Right cardiac atrium (tissue), 5 donors: ENCODE results near the gene SMOC1. TPM values are rescaled to one million over a fixed set of nuclear protein-coding genes. Genes with fewer than 3 reads are reported as not detected.
A peak's percentile ranks its signal among the peaks of the same experiment; 100 is the strongest.
"Not testable (repeated sequence)": the region's sequence is repeated elsewhere in the genome, so short reads cannot be mapped to it uniquely, and the experiment has no call there.

Experiments
- ATAC-seq, 2 donors: fragments of 200-7000 bp; cut with Tn5 transposase; one replicate each; pipeline versions ENCODE4 v1.8.0 to v1.9.1; 2020; ENCODE audit warnings: moderate library complexity in 2 of 2, mild to moderate bottlenecking in 1 of 2
- DNase-seq, 3 donors: peaks; one replicate each; pipeline ENCODE4 v3.0.0-alpha.2; 2020
- H3K27ac ChIP-seq: one replicate; pipeline ENCODE4 v1.5.1; 2013; ENCODE audit warnings: mild to moderate bottlenecking, low read length, control low read depth, moderate library complexity
- H3K27me3 ChIP-seq: one replicate; pipeline ENCODE4 v1.6.1; 2013; ENCODE audit not compliant: control insufficient read depth, insufficient read depth
- H3K4me1 ChIP-seq: one replicate; pipeline ENCODE4 v1.6.1; 2013; ENCODE audit warnings: low read length; ENCODE audit not compliant: control insufficient read depth, insufficient read depth
- H3K4me3 ChIP-seq: one replicate; pipeline ENCODE4 v1.5.1; 2013; ENCODE audit warnings: low read length, control low read depth
- H3K9me3 ChIP-seq: one replicate; pipeline ENCODE4 v1.6.1; 2013; ENCODE audit warnings: low read length; ENCODE audit not compliant: control insufficient read depth
- WGBS: extraction: QIAGEN DNeasy Blood & Tissue Kit; methylation state at CpG from one replicate; pipeline ENCODE4 v1.1.7; 2013; 5-methylcytosine and 5-hydroxymethylcytosine counted together
- intact Hi-C, 4 donors: fragments of 100-400 bp; cut with DNase I; formaldehyde crosslinking; loops; one replicate each; pipeline versions ENCODE4 v1.11.0 to v1.14.0; 2022 to 2023
- polyA plus RNA-seq: library from polyadenylated mRNA; stranded (reverse); fragments of 200-250 nt; gene quantifications from one replicate; pipeline ENCODE4 v1.2.3, GENCODE V29; 2013
- total RNA-seq, 4 donors: library from RNA; stranded (reverse); fragmentation: NEBNext Ultra II Directional; extraction: Animal tissue kit (Norgen Biotek cat#: 25700); gene quantifications; one replicate each; pipeline ENCODE4 v1.2.1, GENCODE V29; 2021
- donor health status: healthy with polysubstance abuse.
- donor health status: DM: no; HTN: yes; CAD: no.
- donor health status: DM: no; HTN: no; CAD: no.
- donor health status: DM: no; HTN: yes; CAD: no; lungs with severe emphysema.
- donor health status: DM: yes; HTN: yes; CAD: no.

The SMOC1 gene
- total and polyA plus RNA-seq, 5 donors, result 13.4 to 37.0 (median 23.2) TPM

GRCh38 chr14:69903046-69903445 is 23.8 kb downstream of the SMOC1 start:
- ATAC-seq, H3K4me3 ChIP-seq, H3K27ac ChIP-seq, intact Hi-C loops, H3K9me3 ChIP-seq, H3K27me3 ChIP-seq, H3K4me1 ChIP-seq: not testable (repeated sequence)
- WGBS, result 96% methylated on average over 29 of the region's 29 CpGs
- peak in 1 of 3 donors; percentile 33 for DNase-seq

DNA sequence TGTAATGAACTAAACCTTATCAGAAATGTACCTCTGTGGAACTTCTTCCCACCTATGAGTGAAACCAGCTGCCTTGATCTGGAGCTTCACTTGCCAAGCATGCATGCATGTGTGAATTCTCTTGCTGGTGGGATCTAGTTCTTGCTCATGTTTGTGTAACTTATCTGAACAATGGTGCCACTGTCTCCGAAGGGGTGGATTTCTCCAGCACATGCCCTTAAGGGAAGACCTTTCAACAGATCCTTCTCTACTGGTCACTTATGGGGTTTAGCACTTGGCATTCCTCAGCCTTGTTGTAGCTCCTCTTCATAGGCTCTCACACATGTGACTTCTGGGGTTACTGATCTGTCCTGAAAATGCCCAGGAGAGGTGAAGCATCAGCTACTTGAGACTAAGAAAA is 25.0 kb downstream of the SMOC1 start:
- ATAC-seq (no peak), DNase-seq (no peak)
- H3K27me3 ChIP-seq, result no peaks in the 10 kb centered on the region
- intact Hi-C loops, result no loop called here
- H3K4me1 ChIP-seq, result no peaks in the 10 kb centered on the region
- WGBS, result 76% methylated on average over 1 of the region's 1 CpG
- no peak overlapping the region for H3K4me3 ChIP-seq
- H3K9me3 ChIP-seq, result no peaks in the 10 kb centered on the region
- no peak overlapping the region for H3K27ac ChIP-seq

DNA sequence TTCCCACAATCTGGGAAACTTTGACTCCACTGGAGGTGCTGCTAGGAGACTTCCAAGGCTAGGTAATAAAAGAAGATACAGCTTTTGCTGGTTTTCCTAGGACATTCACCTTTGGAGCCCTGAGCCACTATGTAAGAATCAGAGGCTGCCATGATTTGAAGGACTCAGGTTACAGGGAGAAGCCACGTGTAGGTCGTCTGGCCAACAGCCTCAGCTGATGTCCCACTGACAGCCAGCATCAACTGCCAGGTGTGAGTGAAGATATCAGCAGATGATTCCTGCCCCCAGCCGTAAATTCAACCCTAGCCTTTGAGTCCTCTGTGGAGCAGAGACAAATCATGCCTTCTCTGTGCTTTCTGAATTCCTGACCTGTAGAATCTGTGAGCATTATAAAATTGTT is 27.0 kb downstream of the SMOC1 start:
- ATAC-seq, result no peak
- H3K9me3 ChIP-seq, result no peaks in the 10 kb centered on the region
- no peaks in the 10 kb centered on the region for H3K27me3 ChIP-seq
- H3K4me3 ChIP-seq, result no peak overlapping the region
- H3K27ac ChIP-seq, result no peak overlapping the region
- H3K4me1 ChIP-seq, result no peaks in the 10 kb centered on the region
- no peak for DNase-seq
- WGBS, result 24% methylated on average over 3 of the region's 3 CpGs
- intact Hi-C loops, result no loop called here

DNA sequence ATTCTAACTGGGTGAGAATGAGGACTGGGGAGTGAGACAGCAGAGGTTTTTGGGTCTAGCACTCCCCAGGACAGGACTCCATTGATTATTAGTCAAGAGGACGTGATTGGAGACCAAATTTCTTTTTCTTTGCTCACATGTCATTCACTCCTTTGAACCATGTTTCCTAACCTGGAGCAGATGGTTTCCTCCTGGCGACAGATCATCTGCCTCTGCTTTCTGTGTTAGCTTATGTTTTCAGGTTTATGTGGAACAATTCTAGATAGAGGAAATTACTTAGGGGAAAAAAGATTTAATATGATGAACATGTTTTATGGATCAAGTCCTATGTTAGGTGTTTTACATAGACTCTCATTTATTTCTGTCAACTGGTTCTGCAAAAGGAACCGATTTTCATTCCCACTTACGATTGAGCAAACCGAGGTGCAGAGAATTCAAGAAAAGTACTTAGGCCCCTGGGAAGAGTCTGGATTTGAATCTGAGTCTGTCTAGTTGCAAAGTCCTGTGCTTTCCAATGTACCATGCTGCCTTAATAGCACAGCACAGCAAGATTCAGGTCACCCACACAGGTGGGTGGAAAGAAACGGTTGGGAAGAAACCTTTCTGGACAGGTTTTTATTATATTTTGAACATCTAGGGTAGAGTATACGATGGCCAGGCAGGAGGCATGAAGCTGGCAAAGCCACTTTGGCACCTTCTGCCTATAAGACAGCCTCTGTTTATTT is 30.8 kb downstream of the SMOC1 start:
- Histone ChIP-seq H3K27ac (no peak overlapping the region), H3K9me3 (no peaks in the 10 kb centered on the region), H3K4me3 (no peak overlapping the region), H3K27me3 (no peaks in the 10 kb centered on the region), H3K4me1 (no peaks in the 10 kb centered on the region)
- DNase-seq (no peak), ATAC-seq (no peak)
- 81% methylated on average over 7 of the region's 7 CpGs for WGBS
- intact Hi-C loops, result no loop called here

DNA sequence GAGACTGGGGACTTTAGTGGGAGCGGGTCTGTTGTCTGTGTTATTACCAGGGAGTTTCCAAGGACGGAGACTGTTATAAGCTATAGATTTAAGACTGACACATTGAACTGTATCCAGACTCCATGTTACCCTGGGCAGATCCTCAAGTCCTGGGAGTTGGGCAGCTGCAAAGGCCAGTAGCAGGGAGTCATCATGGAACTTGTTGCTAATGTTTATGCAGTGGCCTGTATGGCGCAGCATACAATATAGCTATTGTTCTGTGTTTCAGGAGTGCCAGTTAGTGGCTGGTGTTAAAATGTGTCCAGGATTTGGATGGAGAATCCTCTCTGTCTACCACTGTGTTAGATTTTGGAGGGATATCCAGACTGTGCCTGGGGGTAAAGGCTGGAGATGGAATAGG is 31.7 kb downstream of the SMOC1 start:
- intact Hi-C loops, result no loop called here
- 81% methylated on average over 3 of the region's 3 CpGs for WGBS
- no peaks in the 10 kb centered on the region for H3K4me1 ChIP-seq
- no peak for DNase-seq
- H3K27me3 ChIP-seq, result no peaks in the 10 kb centered on the region
- H3K4me3 ChIP-seq, result no peak overlapping the region
- no peak for ATAC-seq
- no peaks in the 10 kb centered on the region for H3K9me3 ChIP-seq
- no peak overlapping the region for H3K27ac ChIP-seq

DNA sequence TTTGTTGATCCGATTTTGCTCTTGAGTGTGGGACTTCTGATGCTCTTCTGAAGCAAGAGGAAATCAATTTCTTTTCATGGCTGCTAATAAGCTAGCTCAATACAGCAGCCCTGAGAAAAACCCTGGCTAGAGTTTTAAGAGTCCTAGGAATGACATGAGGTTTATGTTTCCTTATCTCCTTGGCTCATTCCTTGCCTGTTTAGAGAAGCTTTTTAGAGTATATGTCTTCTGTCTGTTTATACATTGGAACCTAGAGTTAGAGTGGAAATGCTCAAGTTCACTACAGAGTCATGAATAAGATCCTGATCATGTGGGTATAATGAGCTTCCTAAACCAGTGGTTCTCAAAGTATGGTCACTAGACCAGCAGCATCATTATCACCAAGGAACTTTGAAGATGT is 34.5 kb downstream of the SMOC1 start:
- no peaks in the 10 kb centered on the region for H3K4me1 ChIP-seq
- intact Hi-C loops, result no loop called here
- H3K27me3 ChIP-seq, result no peaks in the 10 kb centered on the region
- WGBS, result 56% methylated on average over 1 of the region's 1 CpG
- DNase-seq (no peak), ATAC-seq (no peak)
- H3K9me3 ChIP-seq, result no peaks in the 10 kb centered on the region
- H3K27ac ChIP-seq, result no peak overlapping the region
- H3K4me3 ChIP-seq, result no peak overlapping the region

DNA sequence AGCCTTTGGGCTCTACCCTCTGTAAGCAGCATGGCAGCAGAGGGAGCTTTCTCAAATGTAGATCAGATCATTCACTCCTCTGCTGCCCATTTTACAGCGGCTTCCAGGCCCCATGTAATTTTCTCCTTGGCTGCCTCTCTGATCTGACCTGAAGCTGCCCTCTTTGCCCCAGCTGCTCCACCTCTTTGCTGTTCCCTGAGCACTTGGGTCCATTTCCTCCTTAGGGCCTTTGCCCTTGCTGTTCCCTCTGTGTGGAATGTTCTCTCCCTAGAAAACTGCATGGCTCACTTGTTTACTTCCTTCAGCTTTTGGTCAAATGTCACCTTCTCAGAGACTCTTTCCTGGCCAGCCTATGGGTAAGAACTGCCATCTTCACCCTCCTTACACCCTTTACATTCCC is 37.2 kb downstream of the SMOC1 start:
- intact Hi-C loops, result no loop called here
- Histone ChIP-seq H3K27me3 (no peaks in the 10 kb centered on the region), H3K27ac (no peak overlapping the region), H3K4me3 (no peak overlapping the region), H3K4me1 (no peaks in the 10 kb centered on the region), H3K9me3 (no peaks in the 10 kb centered on the region)
- ATAC-seq, result no peak
- no peak for DNase-seq
- WGBS, result 88% methylated on average over 1 of the region's 1 CpG

DNA sequence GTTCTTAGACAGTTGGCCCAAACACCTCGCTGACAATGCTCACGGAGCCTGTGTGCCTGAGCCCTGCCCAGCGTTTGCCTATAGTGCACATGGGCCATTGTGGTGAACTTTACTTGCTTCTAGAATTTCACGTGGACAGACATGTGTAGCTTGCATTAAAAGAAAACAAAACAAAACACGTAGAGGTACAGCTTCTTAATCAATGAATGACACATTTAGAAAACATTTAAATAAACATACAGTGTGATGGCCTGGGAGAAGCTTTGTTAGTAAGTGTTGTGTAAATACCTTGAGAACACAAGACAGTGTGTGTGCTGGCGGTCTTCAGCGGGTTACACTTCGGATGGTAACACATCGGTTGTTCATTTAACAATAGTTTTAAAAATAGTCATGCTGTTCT is 38.1 kb downstream of the SMOC1 start:
- H3K9me3 ChIP-seq, result no peaks in the 10 kb centered on the region
- no peak for DNase-seq
- H3K4me1 ChIP-seq, result no peaks in the 10 kb centered on the region
- H3K27ac ChIP-seq, result no peak overlapping the region
- intact Hi-C loops, result no loop called here
- no peak overlapping the region for H3K4me3 ChIP-seq
- H3K27me3 ChIP-seq, result no peaks in the 10 kb centered on the region
- WGBS, result 76% methylated on average over 9 of the region's 9 CpGs
- ATAC-seq, result no peak

GRCh38 chr14:69919815-69920214 is 40.6 kb downstream of the SMOC1 start:
- ATAC-seq, result no peak
- Histone ChIP-seq H3K4me1 (no peaks in the 10 kb centered on the region), H3K27me3 (no peaks in the 10 kb centered on the region), H3K4me3 (no peak overlapping the region), H3K9me3 (no peaks in the 10 kb centered on the region), H3K27ac (no peak overlapping the region)
- 69% methylated on average over 1 of the region's 1 CpG for WGBS
- DNase-seq, result no peak
- intact Hi-C loops, result no loop called here

DNA sequence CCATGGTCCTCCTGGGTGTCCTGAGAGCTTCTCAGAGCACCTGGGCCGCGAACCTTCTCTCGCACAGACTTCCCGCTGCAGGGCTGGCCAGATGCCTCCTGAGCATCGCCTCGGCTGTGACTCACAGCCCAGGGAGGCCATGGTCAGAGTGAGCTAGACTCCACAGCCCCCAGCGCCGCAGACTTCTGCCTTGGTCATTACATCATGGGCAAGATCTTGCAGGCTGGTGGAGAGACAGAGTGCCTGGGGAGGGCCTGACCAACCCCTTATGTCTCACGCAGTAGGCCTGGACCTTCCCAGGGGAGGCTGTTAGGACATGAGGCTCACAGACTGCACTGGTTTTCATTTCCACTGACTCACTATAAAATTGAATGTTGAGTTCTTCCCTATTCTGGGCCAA is 41.8 kb downstream of the SMOC1 start:
- ATAC-seq (no peak), DNase-seq (no peak)
- 89% methylated on average over 9 of the region's 9 CpGs for WGBS
- intact Hi-C loops, result no loop called here
- H3K9me3 ChIP-seq, result no peaks in the 10 kb centered on the region
- H3K4me3 ChIP-seq, result no peak overlapping the region
- H3K27ac ChIP-seq, result no peak overlapping the region
- no peaks in the 10 kb centered on the region for H3K27me3 ChIP-seq
- H3K4me1 ChIP-seq, result no peaks in the 10 kb centered on the region

DNA sequence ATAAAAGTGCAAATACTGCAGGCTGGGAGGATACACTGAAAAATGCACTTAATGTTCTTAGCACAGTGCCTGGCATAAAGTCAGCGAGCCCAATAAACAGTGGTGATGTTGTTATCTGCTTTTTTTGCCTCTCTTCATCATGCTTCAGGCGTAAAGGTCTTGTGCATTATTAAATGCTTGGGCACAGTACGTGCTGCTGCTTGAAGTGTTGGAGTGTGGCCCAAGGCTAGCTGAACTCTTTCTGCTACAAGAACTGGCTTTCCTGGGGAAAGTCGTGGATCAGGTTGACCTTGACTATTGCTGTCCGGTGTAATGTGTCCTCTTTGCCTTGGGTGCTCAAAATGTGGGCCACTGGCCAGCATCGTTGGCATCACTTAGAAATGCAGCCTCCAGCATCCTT is 43.0 kb downstream of the SMOC1 start:
- Histone ChIP-seq H3K27me3 (no peaks in the 10 kb centered on the region), H3K4me1 (no peaks in the 10 kb centered on the region), H3K27ac (no peak overlapping the region), H3K4me3 (no peak overlapping the region), H3K9me3 (no peaks in the 10 kb centered on the region)
- intact Hi-C loops, result no loop called here
- ATAC-seq, result no peak
- DNase-seq, result no peak
- 61% methylated on average over 6 of the region's 6 CpGs for WGBS

- DNase-seq, result no peak
- WGBS, result 70% methylated on average over 5 of the region's 5 CpGs
- no peaks in the 10 kb centered on the region for H3K4me1 ChIP-seq
- H3K4me3 ChIP-seq, result no peak overlapping the region
- no peak for ATAC-seq
- no peaks in the 10 kb centered on the region for H3K27me3 ChIP-seq
- no peak overlapping the region for H3K27ac ChIP-seq
- H3K9me3 ChIP-seq, result no peaks in the 10 kb centered on the region
- intact Hi-C loops, result no loop called here
Observed at GRCh38 chr14:69924201-69924600, 45.0 kb downstream of the SMOC1 start.
